ENCODE results near the gene ZNF564. TPM values are rescaled to one million over a fixed set of nuclear protein-coding genes. Genes with fewer than 3 reads are reported as not detected.

Gene ZNF564
- total and polyA plus RNA-seq, 2 of the 13 experiments (the other 11 are each of a cell fraction or from before 2014, with no cell fraction given) = 2.3 to 11.1 TPM

DNA sequence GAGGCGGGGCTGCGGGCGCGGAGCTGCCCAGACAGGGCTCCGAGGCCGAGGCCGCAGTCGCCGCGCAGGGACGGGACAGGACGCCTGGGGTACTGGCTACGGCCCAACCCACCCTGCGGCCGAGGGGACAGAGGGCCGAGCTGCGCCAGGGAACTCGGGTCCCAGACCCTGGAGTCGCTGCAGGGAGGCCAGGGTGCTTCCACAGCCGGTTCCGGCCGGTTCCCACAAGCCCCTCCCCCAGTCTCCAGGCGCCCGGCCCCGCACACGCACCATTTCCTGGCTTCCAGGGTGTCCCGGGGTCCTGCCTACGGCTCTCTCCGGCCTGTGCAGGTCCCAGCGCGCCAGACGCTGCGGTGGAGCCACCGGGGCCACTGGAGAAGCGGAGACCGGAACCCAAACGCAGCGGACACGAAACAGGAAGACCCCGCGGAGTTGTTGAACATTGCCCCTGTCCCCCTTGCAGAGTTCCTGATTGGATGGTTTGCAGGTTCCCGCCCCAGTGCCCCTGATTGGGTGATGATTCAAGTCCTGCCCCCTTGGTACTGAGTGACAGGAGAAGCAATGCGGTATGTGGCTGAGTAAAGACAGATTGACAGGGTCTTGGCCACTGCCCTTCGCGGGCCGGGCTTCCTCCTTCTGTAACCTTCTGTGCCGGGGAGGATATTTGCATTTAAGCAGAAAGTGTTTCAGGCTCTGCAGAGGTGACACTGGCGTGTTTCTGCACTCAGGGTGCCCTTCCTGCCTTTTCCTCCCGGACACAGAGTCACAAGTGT, at the start of gene ZNF564 (continued):
- TF ChIP-seq ZMAT5 (CRISPR knock-in tag; IDR thresholded peaks at IDR 0.05; ENCODE audit: borderline replicate concordance, low read depth) = no peak
- TF ChIP-seq SNAPC5 (CRISPR knock-in tag; IDR thresholded peaks at IDR 0.05; ENCODE audit: borderline replicate concordance) = no peak
- no peak for TF ChIP-seq JARID2 (CRISPR knock-in tag; IDR thresholded peaks at IDR 0.05; ENCODE audit: insufficient replicate concordance)
- no peak for TF ChIP-seq ZSCAN29 (CRISPR knock-in tag; conservative IDR thresholded peaks at IDR 0.05)
- peak; percentile 89 for TF ChIP-seq MED8 (CRISPR knock-in tag; IDR thresholded peaks at IDR 0.05; ENCODE audit: insufficient replicate concordance)
- no peak for TF ChIP-seq TCF7 (IDR thresholded peaks at IDR 0.05; ENCODE audit: low read depth)
- TF ChIP-seq HNF1A (IDR thresholded peaks at IDR 0.05; ENCODE audit: low read depth) = peak; percentile 26; the same call in 1 of the 2 replicates
- peak; percentile 44; the same call in 1 of the 2 replicates for TF ChIP-seq HNF1A (CRISPR knock-in tag; IDR thresholded peaks at IDR 0.05; ENCODE audit: borderline replicate concordance)
- peak; percentile 50; the same call in 1 of the 2 replicates for TF ChIP-seq SOX5 (CRISPR knock-in tag; IDR thresholded peaks at IDR 0.05; ENCODE audit: borderline replicate concordance)
- TF ChIP-seq TRIM22 (IDR thresholded peaks at IDR 0.05) = no peak
- peak in 1 of 2 experiments; percentile 22; a peak in 2 of 4 replicates for TF ChIP-seq EP300 (IDR thresholded peaks at IDR 0.05; ENCODE audit: low read depth in 2 of 2, low read length in 2 of 2)
- TF ChIP-seq EP300 (CRISPR knock-in tag; IDR thresholded peaks at IDR 0.05; ENCODE audit: borderline replicate concordance) = 0 out of 2 replicates have a peak, but pooled peaks have one; percentile 24
- TF ChIP-seq NR2F6 (IDR thresholded peaks at IDR 0.05) = no peak
- 0 out of 2 replicates have a peak, but pooled peaks have one; percentile 16 for TF ChIP-seq NR2F6 (CRISPR knock-in tag; IDR thresholded peaks at IDR 0.05)
- TF ChIP-seq, protein P1, sequence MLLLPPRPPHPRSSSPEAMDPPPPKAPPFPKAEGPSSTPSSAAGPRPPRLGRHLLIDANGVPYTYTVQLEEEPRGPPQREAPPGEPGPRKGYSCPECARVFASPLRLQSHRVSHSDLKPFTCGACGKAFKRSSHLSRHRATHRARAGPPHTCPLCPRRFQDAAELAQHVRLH (CRISPR knock-in tag; IDR thresholded peaks at IDR 0.05; ENCODE audit: borderline replicate concordance, low read depth) = peak; percentile 81; the same call in 1 of the 2 replicates
- TF ChIP-seq, protein P2, sequence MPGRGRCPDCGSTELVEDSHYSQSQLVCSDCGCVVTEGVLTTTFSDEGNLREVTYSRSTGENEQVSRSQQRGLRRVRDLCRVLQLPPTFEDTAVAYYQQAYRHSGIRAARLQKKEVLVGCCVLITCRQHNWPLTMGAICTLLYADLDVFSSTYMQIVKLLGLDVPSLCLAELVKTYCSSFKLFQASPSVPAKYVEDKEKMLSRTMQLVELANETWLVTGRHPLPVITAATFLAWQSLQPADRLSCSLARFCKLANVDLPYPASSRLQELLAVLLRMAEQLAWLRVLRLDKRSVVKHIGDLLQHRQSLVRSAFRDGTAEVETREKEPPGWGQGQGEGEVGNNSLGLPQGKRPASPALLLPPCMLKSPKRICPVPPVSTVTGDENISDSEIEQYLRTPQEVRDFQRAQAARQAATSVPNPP (CRISPR knock-in tag; IDR thresholded peaks at IDR 0.05) = no peak
- TF ChIP-seq, protein P3, sequence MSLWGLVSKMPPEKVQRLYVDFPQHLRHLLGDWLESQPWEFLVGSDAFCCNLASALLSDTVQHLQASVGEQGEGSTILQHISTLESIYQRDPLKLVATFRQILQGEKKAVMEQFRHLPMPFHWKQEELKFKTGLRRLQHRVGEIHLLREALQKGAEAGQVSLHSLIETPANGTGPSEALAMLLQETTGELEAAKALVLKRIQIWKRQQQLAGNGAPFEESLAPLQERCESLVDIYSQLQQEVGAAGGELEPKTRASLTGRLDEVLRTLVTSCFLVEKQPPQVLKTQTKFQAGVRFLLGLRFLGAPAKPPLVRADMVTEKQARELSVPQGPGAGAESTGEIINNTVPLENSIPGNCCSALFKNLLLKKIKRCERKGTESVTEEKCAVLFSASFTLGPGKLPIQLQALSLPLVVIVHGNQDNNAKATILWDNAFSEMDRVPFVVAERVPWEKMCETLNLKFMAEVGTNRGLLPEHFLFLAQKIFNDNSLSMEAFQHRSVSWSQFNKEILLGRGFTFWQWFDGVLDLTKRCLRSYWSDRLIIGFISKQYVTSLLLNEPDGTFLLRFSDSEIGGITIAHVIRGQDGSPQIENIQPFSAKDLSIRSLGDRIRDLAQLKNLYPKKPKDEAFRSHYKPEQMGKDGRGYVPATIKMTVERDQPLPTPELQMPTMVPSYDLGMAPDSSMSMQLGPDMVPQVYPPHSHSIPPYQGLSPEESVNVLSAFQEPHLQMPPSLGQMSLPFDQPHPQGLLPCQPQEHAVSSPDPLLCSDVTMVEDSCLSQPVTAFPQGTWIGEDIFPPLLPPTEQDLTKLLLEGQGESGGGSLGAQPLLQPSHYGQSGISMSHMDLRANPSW (CRISPR knock-in tag; IDR thresholded peaks at IDR 0.05; ENCODE audit: borderline replicate concordance) = no peak
